GM03348 (cell line): ENCODE data around the gene ESR1.
A peak's percentile ranks its signal among the peaks of the same experiment; 100 is the strongest.
"Not testable (repeated sequence)": the region's sequence is repeated elsewhere in the genome, so short reads cannot be mapped to it uniquely, and the experiment has no call there.

Source experiments
- DNase-seq: peaks from one replicate; pipeline ENCODE4 v3.0.0; 2012; ENCODE audit warnings: low spot score

Gene ESR1

GRCh38 chr6:152135755-152136448 is 328.4 kb downstream of the ESR1 start:
- DNase-seq = no peak

GRCh38 chr6:152136449-152136825 is 329.0 kb downstream of the ESR1 start:
- DNase-seq = no peak

- not testable (repeated sequence) for DNase-seq
These were observed 330.9 kb downstream of the ESR1 start for GRCh38 chr6:152138344-152138743.

GRCh38 chr6:152142105-152142504 is 334.6 kb downstream of the ESR1 start:
- DNase-seq = no peak

GRCh38 chr6:152143359-152143758 is 335.9 kb downstream of the ESR1 start:
- no peak for DNase-seq

- peak; percentile 82 for DNase-seq
These were observed 338.9 kb downstream of the ESR1 start for GRCh38 chr6:152146385-152146784.

- no peak for DNase-seq
These were observed 339.8 kb downstream of the ESR1 start for GRCh38 chr6:152147269-152147668.

- no peak for DNase-seq
These were observed 340.9 kb downstream of the ESR1 start for GRCh38 chr6:152148412-152148811.

- no peak for DNase-seq
These were observed 342.7 kb downstream of the ESR1 start for GRCh38 chr6:152150196-152150595.

GRCh38 chr6:152151920-152152319 is 344.4 kb downstream of the ESR1 start:
- no peak for DNase-seq

GRCh38 chr6:152154559-152155356 is 347.3 kb downstream of the ESR1 start:
- DNase-seq = no peak

GRCh38 chr6:152155792-152156191 is 348.3 kb downstream of the ESR1 start:
- no peak for DNase-seq

GRCh38 chr6:152160346-152160745 is 352.9 kb downstream of the ESR1 start:
- DNase-seq = no peak

GRCh38 chr6:152161501-152161900 is 354.0 kb downstream of the ESR1 start:
- DNase-seq = peak; percentile 42

- no peak for DNase-seq
These were observed 357.5 kb downstream of the ESR1 start for GRCh38 chr6:152164957-152165356.

- no peak for DNase-seq
These were observed 359.0 kb downstream of the ESR1 start for GRCh38 chr6:152166497-152166896.

- no peak for DNase-seq
These were observed 359.4 kb downstream of the ESR1 start for GRCh38 chr6:152166897-152167296.

- DNase-seq = no peak
These were observed 360.4 kb downstream of the ESR1 start for GRCh38 chr6:152167641-152168603.

- DNase-seq = no peak
These were observed 362.8 kb downstream of the ESR1 start for GRCh38 chr6:152170313-152170701.

- no peak for DNase-seq
These were observed 363.5 kb downstream of the ESR1 start for GRCh38 chr6:152170702-152171667.

- DNase-seq = peak; percentile 29
These were observed 365.8 kb downstream of the ESR1 start for GRCh38 chr6:152173321-152173720.
